ENCODE measurements around the gene ZNF639. TPM values are rescaled to one million over a fixed set of nuclear protein-coding genes. Genes with fewer than 3 reads are reported as not detected.

ZNF639 gene
- total RNA-seq, 1 experiment from 2014 or later: 44.1 TPM

DNA sequence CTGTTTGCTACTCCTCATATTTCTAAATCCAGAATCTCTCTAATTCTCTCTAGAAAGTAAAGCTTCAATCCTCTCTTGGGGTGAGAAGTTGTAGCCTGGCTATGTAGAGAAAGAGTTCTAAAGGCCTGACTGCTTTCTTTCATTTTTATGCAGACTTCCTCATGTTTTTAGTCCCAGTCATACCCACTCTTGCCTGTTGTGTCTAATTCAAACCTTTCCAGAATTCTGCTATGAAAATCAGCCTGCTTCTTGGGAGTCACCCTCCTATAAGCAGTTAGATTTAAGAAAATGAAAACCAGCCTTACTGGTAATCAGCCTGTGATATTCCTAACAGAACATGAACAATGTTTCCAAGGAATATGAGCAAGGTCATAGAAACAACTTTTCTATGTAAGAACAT is 14.8 kb upstream of the ZNF639 start:
- H2AK5ac ChIP-seq (ENCODE audit: insufficient read length, low read length): no peak overlapping the region
- H3T11ph ChIP-seq (ENCODE audit: low read length): no peak overlapping the region
- H2BK15ac ChIP-seq (ENCODE audit: low read depth, low read length): no peak overlapping the region
- H2AFZ ChIP-seq (ENCODE audit: low read length): no peak overlapping the region
- H3K4me1 Mint-ChIP-seq: peaks cover 3 to 4% of the 10 kb centered on the region in 2 experiments; a peak in 3 of 4 replicates
- no peak overlapping the region for H3K4me3 Mint-ChIP-seq
- H3K4me2 ChIP-seq (ENCODE audit: insufficient read depth, insufficient read length, low read length): no peak overlapping the region
- H3K23me2 ChIP-seq (ENCODE audit: insufficient read length, low read depth, low read length, poor library complexity, severe bottlenecking): no peaks in the 10 kb centered on the region
- H3K79me1 ChIP-seq (ENCODE audit: insufficient read depth, low read depth, low read length, poor library complexity, severe bottlenecking): no peaks in the 10 kb centered on the region
- no peaks in the 10 kb centered on the region for H3K36me3 Mint-ChIP-seq (ENCODE audit: insufficient read depth in 1 of 3, low read depth in 3 of 3)
- no peak overlapping the region for H3K56ac ChIP-seq (ENCODE audit: insufficient read length, low read depth, low read length)
- no peak overlapping the region for H2BK20ac ChIP-seq (ENCODE audit: low read depth, low read length, poor library complexity, severe bottlenecking)
- no peak overlapping the region for H4K91ac ChIP-seq (ENCODE audit: insufficient read length, low read depth, low read length)
- H2BK12ac ChIP-seq (ENCODE audit: insufficient read length, low read depth, low read length): no peak overlapping the region
- no peak overlapping the region for H3K14ac ChIP-seq (ENCODE audit: insufficient read depth, low read length)
- H2BK120ac ChIP-seq (ENCODE audit: low read depth, low read length, poor library complexity, severe bottlenecking): no peak overlapping the region
- H4K5ac ChIP-seq (ENCODE audit: insufficient read length, low read depth, low read length): no peak overlapping the region
- DNase-seq: no peak
- no peaks in the 10 kb centered on the region for H3K27me3 Mint-ChIP-seq (ENCODE audit: low read depth)
- TF ChIP-seq, protein P1, sequence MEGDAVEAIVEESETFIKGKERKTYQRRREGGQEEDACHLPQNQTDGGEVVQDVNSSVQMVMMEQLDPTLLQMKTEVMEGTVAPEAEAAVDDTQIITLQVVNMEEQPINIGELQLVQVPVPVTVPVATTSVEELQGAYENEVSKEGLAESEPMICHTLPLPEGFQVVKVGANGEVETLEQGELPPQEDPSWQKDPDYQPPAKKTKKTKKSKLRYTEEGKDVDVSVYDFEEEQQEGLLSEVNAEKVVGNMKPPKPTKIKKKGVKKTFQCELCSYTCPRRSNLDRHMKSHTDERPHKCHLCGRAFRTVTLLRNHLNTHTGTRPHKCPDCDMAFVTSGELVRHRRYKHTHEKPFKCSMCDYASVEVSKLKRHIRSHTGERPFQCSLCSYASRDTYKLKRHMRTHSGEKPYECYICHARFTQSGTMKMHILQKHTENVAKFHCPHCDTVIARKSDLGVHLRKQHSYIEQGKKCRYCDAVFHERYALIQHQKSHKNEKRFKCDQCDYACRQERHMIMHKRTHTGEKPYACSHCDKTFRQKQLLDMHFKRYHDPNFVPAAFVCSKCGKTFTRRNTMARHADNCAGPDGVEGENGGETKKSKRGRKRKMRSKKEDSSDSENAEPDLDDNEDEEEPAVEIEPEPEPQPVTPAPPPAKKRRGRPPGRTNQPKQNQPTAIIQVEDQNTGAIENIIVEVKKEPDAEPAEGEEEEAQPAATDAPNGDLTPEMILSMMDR (conservative IDR thresholded peaks at IDR 0.05): no peak
- H3K4ac ChIP-seq (ENCODE audit: low read depth, low read length): no peak overlapping the region
- H3K23ac ChIP-seq (ENCODE audit: insufficient read length, low read depth, low read length): no peak overlapping the region
- H2BK5ac ChIP-seq (ENCODE audit: insufficient read length, low read length): no peak overlapping the region
- H3K27ac Mint-ChIP-seq: no peak overlapping the region; a peak in 1 of 7 replicates
- H4K20me1 ChIP-seq (ENCODE audit: control insufficient read depth, insufficient read depth, insufficient read length): no peaks in the 10 kb centered on the region
- no peaks in the 10 kb centered on the region for H3K27me3 ChIP-seq (ENCODE audit: insufficient read depth, low read length)
- H4K8ac ChIP-seq (replicated peaks; ENCODE audit: insufficient read length, low read depth, low read length): no peak overlapping the region
- H3K27ac ChIP-seq (ENCODE audit: insufficient read length, low read depth, low read length): no peak overlapping the region
- H3K4me1 ChIP-seq (ENCODE audit: insufficient read depth, low read length): no peaks in the 10 kb centered on the region; the same call in 1 of the 2 replicates
- H3K9me3 Mint-ChIP-seq: no peaks in the 10 kb centered on the region
- no peak overlapping the region for H3K18ac ChIP-seq (ENCODE audit: insufficient read length, low read depth, low read length)
- H3K9me3 ChIP-seq (ENCODE audit: control insufficient read depth, low read depth, low read length): no peaks in the 10 kb centered on the region
- no peaks in the 10 kb centered on the region for H3K79me2 ChIP-seq (ENCODE audit: insufficient read depth, low read length)
- no peak overlapping the region for H3K9ac ChIP-seq (ENCODE audit: extremely low read depth, insufficient read length, low read length)
